NCI-H460 (cell line): ENCODE data around the gene LARP6. TPM values are rescaled to one million over a fixed set of nuclear protein-coding genes. Genes with fewer than 3 reads are reported as not detected.
A peak's percentile ranks its signal among the peaks of the same experiment; 100 is the strongest.

Experiments used
- DNase-seq: peaks from one replicate; pipeline ENCODE4 v3.0.0-alpha.2; 2016; ENCODE audit warnings: low read depth; ENCODE audit errors: extremely low read depth
- total RNA-seq: library from RNA; depleted of rRNA; stranded (reverse); fragments of >200 nt; shearing (Covaris generic); gene quantifications from 2 replicates; pipeline ENCODE4 v1.2.3, GENCODE V29; 2014; rRNA removed

The LARP6 gene
- total RNA-seq, 1 experiment from 2014 or later = 66.0 TPM

DNA sequence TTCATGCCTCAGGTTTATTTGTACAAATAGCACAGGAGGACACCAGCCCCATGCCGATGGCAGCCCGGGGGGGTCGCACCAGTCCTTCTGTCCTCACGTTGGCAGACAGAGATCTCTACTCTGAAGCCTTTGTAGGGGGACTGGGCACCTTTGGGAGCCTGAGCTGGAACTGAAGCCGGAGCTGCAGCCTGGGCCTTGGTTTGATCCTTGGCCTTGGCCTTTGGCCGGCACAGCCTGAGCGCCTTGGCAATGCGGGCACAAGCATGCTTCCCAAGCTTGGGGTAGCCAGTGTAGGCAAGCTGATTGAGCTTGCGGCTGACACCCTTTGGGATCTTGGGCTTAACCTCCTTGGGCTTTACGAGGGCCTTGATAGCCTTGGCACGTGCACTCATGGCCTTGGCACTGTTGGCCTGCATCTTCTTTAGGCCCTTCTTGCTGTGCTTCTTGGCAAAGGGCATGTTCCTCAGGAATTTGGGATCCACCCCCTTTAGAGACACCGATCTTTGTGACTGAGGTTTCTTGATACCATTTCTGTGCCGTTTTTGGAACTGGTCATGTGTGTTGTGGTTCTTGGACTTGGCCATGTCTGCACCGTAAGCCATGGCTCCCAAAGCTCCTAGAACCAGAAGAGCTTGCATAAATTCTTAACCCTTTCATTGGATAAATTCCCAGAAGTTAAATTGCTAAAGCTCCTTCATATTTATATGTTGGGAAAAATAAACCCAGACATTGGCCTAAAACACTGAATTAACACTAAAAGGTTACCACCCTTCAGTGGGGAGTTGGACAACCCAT, 57.2 kb downstream of the LARP6 start:
- no peak for DNase-seq

DNA sequence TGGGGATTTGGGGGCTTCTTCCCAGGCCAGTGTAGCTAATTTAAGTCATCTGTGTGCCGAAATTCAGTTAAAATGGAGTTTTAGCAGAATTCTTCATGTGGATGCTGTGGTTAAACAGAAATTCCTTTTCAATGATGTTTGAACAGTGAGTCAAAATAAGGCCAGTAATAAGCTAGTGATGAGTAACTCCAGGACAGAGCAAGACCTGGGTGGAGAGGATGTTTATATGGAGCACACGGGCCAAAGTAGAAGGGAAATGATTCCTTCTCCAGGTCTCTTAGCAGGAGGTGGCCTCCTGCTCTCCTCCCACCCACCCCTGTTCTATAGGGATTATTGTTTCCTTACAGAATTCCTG, 58.7 kb downstream of the LARP6 start:
- DNase-seq = peak; percentile 30

DNA sequence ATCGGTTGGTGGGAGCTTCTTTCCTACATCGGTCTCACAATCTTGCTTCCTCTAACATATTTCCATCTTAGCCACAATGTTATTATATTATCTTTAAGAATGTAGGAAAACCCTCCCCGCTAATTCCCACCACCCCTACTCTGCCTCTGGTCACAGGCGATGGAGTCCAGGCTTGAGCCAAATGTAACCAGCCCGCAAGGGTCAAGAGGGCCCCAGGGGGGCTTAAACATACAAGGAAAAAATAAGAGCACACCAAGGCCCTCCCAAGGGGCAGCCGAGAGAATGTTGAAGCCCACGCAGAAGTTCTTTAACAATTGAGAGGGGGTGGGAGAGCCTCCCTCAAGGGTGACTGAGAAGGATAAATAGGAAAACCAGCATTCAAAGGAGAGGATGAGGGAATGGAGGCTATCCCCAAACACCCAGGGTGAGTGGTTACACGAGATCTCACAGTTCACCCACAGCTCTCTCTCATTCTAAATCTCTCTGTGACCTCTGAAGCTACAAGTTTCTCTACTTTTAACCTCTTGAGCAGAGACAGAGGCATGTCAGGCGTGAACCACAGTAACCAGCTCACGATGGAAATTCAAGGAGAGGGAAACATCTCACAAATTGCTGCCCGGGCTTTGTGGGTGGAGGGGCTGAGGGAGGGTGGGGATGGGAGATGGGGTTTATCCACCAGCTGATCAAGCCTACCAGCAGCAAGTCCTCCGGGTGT, 59.2 kb downstream of the LARP6 start:
- DNase-seq = no peak

DNA sequence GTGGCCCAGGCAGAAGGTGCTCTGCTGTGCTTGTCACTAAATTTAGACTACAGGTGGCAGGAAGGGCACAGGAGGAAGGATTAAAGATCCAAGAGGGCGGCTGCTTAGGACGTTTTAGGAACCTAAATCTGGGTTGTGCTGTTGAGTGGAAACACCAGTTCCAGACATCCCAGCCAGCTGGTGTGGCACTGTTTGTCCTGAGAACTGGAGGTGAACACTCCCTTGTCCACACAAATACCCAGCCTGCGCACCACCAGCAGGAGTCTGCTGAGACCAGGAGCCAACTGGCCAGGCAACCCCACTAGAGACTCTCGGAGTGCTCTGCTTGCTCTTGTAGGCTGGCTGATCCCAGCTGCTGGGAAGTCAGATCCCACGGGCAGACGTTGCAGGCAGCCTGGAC, 60.3 kb downstream of the LARP6 start:
- no peak for DNase-seq

DNA sequence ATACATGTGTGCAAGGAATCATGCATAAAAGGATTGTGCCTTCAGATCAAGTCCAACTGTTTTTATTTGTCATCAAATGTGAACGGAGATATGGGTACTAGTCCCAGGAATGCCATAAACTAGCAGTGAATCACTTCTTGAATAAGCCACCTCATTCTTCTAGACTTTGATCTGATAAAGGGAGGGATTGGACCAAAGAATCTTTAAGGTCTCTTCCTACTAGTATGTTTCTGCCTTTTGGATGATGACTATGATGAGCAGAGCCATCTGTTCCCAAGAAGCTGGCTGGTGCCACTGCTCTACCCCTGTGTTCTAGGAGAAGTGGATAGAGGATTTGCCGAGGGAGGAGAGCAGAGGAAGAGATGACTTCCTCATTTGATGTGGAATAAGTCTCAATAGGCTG, 61.8 kb downstream of the LARP6 start:
- DNase-seq = no peak

DNA sequence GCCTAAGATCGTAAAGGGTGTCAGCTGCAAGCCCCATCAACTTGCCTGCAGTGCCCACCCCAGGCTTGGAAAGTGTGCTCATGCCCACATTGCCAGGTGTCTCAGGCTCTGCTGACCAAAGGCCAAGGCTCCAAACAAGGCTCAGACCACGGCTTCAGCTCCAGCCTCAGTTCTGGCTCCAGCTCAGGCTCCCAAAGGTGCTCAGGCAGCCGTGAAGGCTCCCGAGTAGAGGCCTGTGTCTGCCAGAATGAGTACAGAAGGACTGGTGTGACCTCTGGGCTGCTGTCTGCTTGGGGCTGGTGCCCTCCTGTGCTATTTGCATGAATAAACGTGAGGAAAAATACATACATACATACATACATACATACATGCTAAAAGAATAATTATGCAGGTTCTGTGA, 62.7 kb downstream of the LARP6 start:
- DNase-seq = no peak

DNA sequence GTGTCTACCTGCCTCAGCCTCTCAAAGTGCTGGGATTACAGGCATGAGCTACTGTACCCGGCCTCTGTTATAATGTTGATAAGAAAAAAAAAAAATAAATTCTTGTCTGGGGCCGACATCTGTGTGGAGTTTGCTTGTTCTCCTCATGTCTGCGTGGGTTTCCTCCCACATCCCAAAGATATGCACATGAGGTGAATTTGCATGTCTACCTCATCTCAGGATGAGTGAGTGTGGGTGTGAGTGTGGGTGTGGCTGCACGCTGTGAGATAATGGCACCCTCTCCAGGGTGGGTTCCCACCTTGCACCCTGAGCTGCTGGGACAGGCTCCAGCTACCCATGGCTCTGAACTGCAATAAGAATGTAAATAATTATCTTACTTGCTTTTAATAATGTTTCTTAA, 64.7 kb downstream of the LARP6 start:
- DNase-seq = no peak

DNA sequence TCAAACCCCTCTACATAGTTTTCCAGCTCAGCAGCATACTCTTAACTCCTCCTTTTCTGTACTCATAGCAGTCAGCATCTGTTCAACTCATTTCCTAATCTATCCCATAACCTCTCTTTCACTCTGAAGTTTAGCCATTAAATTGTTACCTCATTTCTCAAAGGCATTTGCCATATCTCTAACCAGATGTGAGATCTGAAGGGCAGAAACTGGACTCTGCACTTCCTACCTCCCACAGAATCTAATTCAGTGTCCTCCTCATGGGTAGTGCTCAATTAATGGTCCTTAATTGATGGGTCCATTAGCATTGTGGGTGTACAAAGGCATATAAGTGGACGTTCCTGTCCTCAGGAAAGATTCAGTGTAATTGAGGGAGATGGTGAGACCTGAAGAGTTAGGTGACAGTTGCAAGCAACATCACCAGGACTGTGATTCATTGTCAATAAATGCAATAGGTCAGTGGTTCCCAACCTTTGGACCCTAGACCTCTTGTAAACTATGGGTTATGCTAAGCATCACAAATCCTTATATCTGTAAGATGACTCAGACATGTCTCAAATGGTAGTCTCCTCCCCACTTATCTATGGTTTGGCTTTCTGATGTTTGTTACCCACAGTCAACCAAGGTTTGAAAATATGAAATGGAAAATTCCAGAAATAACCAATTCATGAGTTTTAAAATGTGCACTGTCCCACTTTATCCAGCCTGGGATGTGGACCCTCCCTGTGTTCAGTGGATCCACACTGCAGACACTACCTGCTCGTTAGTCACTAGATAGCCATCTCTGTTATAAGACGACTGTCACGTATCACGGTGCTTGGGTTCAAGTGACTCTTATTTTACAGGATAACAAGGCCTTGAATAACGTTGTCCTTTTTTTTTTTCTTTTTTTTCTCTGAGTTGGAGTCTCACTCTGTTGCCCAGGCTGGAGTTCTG, 65.6 kb downstream of the LARP6 start:
- no peak for DNase-seq

DNA sequence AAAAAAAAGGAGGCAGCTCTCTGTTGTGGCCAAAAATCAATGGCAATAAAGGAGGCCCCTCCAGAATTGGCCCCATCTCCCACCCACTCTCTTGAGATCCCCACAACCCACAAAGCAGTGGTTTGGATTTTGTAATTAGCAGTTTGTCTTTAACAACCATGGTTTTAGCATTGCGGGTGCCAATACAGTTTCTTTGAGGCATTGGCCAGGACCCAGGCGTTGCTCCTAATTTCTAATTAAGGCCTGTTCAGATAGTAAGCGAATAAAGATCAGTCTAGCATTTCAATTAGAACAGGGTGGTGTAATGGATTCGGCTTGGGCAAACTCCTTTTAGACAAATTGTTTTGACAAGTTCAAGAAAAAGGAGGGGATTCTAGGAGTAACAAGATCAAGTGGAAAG, 67.0 kb downstream of the LARP6 start:
- DNase-seq = no peak

DNA sequence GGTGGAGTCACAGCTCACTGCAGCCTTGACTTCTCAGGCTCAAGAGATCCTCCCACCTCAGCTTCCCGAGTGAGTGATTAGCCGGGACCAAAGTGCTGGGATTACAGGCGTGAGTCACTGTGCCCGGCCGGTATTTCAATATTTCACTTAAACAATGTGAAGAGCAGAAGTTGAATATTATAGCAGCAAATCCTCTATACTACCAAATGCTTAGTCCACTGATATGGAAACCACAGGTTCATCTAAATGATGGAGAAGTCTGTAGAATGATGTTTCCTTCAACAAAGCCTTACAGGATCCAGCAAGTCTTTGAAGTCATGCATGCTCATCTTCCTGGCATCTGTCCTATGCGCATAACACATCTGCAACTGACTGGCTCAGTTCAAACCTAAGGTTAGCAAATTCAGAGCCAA, 70.3 kb downstream of the LARP6 start:
- DNase-seq = no peak

DNA sequence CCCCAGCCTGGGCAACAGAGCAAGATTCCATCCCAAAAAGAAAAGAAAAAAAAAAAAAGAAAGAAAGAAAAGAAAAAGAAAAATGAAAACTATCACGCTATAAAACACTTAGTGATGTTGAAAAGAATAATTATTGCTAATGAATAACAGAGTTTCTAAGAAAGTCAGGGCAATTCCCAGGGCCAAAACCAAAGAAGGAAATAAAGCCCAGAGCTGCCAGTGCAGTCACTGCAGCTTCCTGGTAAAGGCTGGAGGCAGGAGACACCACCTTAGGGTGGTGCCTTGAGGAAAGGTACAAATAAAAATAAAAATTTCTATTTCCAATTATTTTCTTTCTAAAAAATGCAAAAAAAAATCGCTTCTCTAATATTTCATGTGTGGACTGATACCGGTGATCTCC, 70.9 kb downstream of the LARP6 start:
- no peak for DNase-seq

DNA sequence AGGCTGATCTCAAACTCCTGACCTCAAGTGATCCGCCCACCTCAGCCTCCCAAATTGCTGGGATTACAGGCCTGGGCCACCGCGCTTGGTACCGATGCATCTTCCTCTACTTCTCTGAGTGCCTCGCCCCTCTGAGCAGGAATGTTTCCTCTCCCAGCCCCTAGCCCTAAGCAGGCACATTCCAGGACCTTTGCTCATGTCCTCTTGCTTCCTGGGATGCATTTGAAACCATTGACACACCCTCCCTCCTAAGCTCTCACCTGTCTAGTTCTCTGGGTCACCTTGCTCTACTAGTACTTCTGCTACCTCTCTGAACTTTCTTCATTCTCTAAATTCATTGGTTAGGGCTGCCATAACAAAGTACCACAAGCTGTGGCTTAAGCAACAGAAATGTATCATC, 72.7 kb downstream of the LARP6 start:
- DNase-seq = no peak

Other genes with a start within 250 kb of the LARP6 start
- 19.0 and 28.5 TPM in 2 replicates for gene UACA, start 90.6 kb downstream of the LARP6 start, total RNA-seq
- 4.9 and 5.6 TPM in 2 replicates for gene THAP10, start 38.3 kb upstream of the LARP6 start, total RNA-seq
- 10.0 and 12.5 TPM in 2 replicates for gene LRRC49, start 38.7 kb upstream of the LARP6 start, total RNA-seq